ENCODE data around the gene SLC22A23. TPM values are rescaled to one million over a fixed set of nuclear protein-coding genes. Genes with fewer than 3 reads are reported as not detected.

SLC22A23 gene
- polyA plus RNA-seq, 1 donor (not counting 4 experiments of a cell fraction or from before 2014, with no cell fraction given): 4.3 TPM

- peaks cover 9% of the 10 kb centered on the region for H3K4me1 ChIP-seq (ENCODE audit: control insufficient read depth, extremely low read depth, insufficient read depth, low read length)
- FAIRE-seq: no peak
- dilution Hi-C loops (cut with MboI; ENCODE audit: extremely low pct_ligation_motif_present, low sequenced_read_pairs): no loop called here
These were observed 196.6 kb downstream of the SLC22A23 start for GRCh38 chr6:3260296-3260695.

DNA sequence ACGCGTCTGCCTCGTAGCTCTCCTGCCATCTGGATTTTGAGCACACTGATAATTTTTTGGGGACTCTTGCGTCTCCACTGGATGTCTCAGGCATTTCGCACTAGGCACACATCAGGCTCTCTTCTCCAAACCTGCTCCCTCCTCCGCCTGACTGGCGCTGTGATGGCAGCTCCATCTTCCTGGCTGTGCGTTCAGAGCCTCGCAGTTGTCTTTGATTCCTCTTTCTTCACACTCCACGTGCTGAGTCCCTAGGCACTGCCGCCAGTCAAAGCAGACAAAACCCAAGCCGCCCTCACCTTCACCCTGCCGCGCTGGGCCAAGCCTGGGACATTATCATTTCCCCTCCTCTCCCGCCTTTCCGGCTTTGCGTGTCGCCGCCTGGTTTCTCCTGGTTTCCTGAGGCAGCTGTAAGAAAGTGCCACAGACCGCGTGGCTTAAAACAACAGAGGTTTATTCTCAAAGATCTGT, 197.3 kb downstream of the SLC22A23 start:
- Histone ChIP-seq H3K36me3 (ENCODE audit: control insufficient read depth in 2 of 2, extremely low read depth in 1 of 2, insufficient read depth in 2 of 2, low read length in 2 of 2) (peaks cover 2 to 22% of the 10 kb centered on the region in 2 experiments), H3K9me3 (ENCODE audit: control insufficient read depth, low read depth, low read length) (no peaks in the 10 kb centered on the region), H3K27ac (ENCODE audit: control insufficient read depth, insufficient read depth, low read length) (peak overlapping the region; percentile 70), H4K20me1 (ENCODE audit: control insufficient read depth, extremely low read depth, insufficient read depth, low read length) (peaks cover 18% of the 10 kb centered on the region), H3K4me2 (ENCODE audit: control insufficient read depth, extremely low read depth, insufficient read depth, low read depth, low read length) (peak overlapping the region; percentile 96), H3K4me1 (ENCODE audit: control insufficient read depth, extremely low read depth, insufficient read depth, low read length) (peaks cover 9% of the 10 kb centered on the region), H2AFZ (ENCODE audit: control insufficient read depth, low read length) (peak overlapping the region; percentile 97), H3K9ac (ENCODE audit: control insufficient read depth, extremely low read depth, insufficient read depth, low read length) (peak overlapping the region; percentile 82), H3K27me3 (ENCODE audit: control insufficient read depth, extremely low read depth, insufficient read depth, low read length) (no peaks in the 10 kb centered on the region), H3K4me3 (ENCODE audit: control insufficient read depth in 2 of 3, extremely low read depth in 1 of 3, insufficient read depth in 2 of 3, low read depth in 1 of 3, low read length in 3 of 3) (peak overlapping the region; percentile 82 to 96 (median 93)), H3K79me2 (ENCODE audit: control insufficient read depth, insufficient read depth, low read length) (peaks cover 55% of the 10 kb centered on the region), H3K9me1 (ENCODE audit: control insufficient read depth, extremely low read depth, insufficient read depth, low read length) (no peaks in the 10 kb centered on the region)
- DNase-seq (ENCODE audit: low read depth, low spot score): no peak
- dilution Hi-C loops (cut with MboI; ENCODE audit: extremely low pct_ligation_motif_present, low sequenced_read_pairs): no loop called here
- no peak for TF ChIP-seq EZH2 (IDR thresholded peaks at IDR 0.05; ENCODE audit: low read length)
- TF ChIP-seq, protein P1, sequence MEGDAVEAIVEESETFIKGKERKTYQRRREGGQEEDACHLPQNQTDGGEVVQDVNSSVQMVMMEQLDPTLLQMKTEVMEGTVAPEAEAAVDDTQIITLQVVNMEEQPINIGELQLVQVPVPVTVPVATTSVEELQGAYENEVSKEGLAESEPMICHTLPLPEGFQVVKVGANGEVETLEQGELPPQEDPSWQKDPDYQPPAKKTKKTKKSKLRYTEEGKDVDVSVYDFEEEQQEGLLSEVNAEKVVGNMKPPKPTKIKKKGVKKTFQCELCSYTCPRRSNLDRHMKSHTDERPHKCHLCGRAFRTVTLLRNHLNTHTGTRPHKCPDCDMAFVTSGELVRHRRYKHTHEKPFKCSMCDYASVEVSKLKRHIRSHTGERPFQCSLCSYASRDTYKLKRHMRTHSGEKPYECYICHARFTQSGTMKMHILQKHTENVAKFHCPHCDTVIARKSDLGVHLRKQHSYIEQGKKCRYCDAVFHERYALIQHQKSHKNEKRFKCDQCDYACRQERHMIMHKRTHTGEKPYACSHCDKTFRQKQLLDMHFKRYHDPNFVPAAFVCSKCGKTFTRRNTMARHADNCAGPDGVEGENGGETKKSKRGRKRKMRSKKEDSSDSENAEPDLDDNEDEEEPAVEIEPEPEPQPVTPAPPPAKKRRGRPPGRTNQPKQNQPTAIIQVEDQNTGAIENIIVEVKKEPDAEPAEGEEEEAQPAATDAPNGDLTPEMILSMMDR (optimal IDR thresholded peaks at IDR 0.05 in 1 of 3, IDR thresholded peaks at IDR 0.05 in 1 of 3, conservative IDR thresholded peaks at IDR 0.05 in 1 of 3; ENCODE audit: extremely low read depth in 1 of 3, insufficient read depth in 2 of 3, low read length in 3 of 3): peak in 1 of 3 experiments; percentile 12
- FAIRE-seq: no peak

More at GRCh38 chr6:3260296-3260695, 196.6 kb downstream of the SLC22A23 start:
- peak overlapping the region; percentile 96 for H3K4me2 ChIP-seq (ENCODE audit: control insufficient read depth, extremely low read depth, insufficient read depth, low read depth, low read length)
- peaks cover 18% of the 10 kb centered on the region for H4K20me1 ChIP-seq (ENCODE audit: control insufficient read depth, extremely low read depth, insufficient read depth, low read length)
- peaks cover 62% of the 10 kb centered on the region for H3K79me2 ChIP-seq (ENCODE audit: control insufficient read depth, insufficient read depth, low read length)
- no peak overlapping the region for H3K9ac ChIP-seq (ENCODE audit: control insufficient read depth, extremely low read depth, insufficient read depth, low read length)
- H3K36me3 ChIP-seq (ENCODE audit: control insufficient read depth in 2 of 2, extremely low read depth in 1 of 2, insufficient read depth in 2 of 2, low read length in 2 of 2): peaks cover 4 to 29% of the 10 kb centered on the region in 2 experiments
- no peak for DNase-seq (ENCODE audit: low read depth, low spot score)
- peak overlapping the region in 1 of 3 experiments; percentile 21 for H3K4me3 ChIP-seq (ENCODE audit: control insufficient read depth in 2 of 3, extremely low read depth in 1 of 3, insufficient read depth in 2 of 3, low read depth in 1 of 3, low read length in 3 of 3)
- no peaks in the 10 kb centered on the region for H3K9me3 ChIP-seq (ENCODE audit: control insufficient read depth, low read depth, low read length)
- no peaks in the 10 kb centered on the region for H3K9me1 ChIP-seq (ENCODE audit: control insufficient read depth, extremely low read depth, insufficient read depth, low read length)
- H3K27ac ChIP-seq (ENCODE audit: control insufficient read depth, insufficient read depth, low read length): no peak overlapping the region
- no peaks in the 10 kb centered on the region for H3K27me3 ChIP-seq (ENCODE audit: control insufficient read depth, extremely low read depth, insufficient read depth, low read length)
- TF ChIP-seq, protein P1 (optimal IDR thresholded peaks at IDR 0.05 in 1 of 3, IDR thresholded peaks at IDR 0.05 in 1 of 3, conservative IDR thresholded peaks at IDR 0.05 in 1 of 3; ENCODE audit: extremely low read depth in 1 of 3, insufficient read depth in 2 of 3, low read length in 3 of 3): no peak
- TF ChIP-seq EZH2 (IDR thresholded peaks at IDR 0.05; ENCODE audit: low read length): no peak
- no peak overlapping the region for H2AFZ ChIP-seq (ENCODE audit: control insufficient read depth, low read length)

All from keratinocyte (primary cell).